ENCODE measurements around the gene IL15RA. TPM values are rescaled to one million over a fixed set of nuclear protein-coding genes. Genes with fewer than 3 reads are reported as not detected.

IL15RA gene
- total RNA-seq, 1 experiment from 2014 or later = 11.0 TPM

GRCh38 chr10:5929442-5929841 lies 47.9 kb downstream of the IL15RA start:
- Histone ChIP-seq H3K4me1 (ENCODE audit: control insufficient read depth, insufficient read depth, low read length) (no peaks in the 10 kb centered on the region), H3K36me3 (ENCODE audit: control insufficient read depth, insufficient read depth, low read length) (no peaks in the 10 kb centered on the region; the same call in 1 of the 2 replicates), H3K27me3 (ENCODE audit: control insufficient read depth, insufficient read depth, low read length) (no peaks in the 10 kb centered on the region), H3K9me3 (ENCODE audit: control insufficient read depth, insufficient read depth, low read depth, low read length) (no peaks in the 10 kb centered on the region), H3K4me3 (ENCODE audit: low read depth in 2 of 2, low read length in 2 of 2) (no peak overlapping the region), H3K27ac (ENCODE audit: low read length) (no peak overlapping the region)
- ChIA-PET CTCF (no interaction called here), POLR2A (no interaction called here)
- ATAC-seq (no peak), DNase-seq (ENCODE audit: low read depth, low spot score) (no peak)
- in situ Hi-C loops (cut with HindIII; ENCODE audit: low pct_unique_long_range_greater_than_20kb, low sequenced_read_pairs) (no loop called here), intact Hi-C loops (cut with micrococcal nuclease; ENCODE audit: unreplicated experiment) (no loop called here)
- no TSS peak for BruUV-seq (replicated peaks)
- TF ChIP-seq SIN3A (IDR thresholded peaks at IDR 0.05; ENCODE audit: borderline replicate concordance, insufficient read depth, low read depth, low read length) (no peak), TCF7L2 (IDR thresholded peaks at IDR 0.05; ENCODE audit: low read depth, low read length) (no peak), POLR2AphosphoS5 (IDR thresholded peaks at IDR 0.05; ENCODE audit: low read depth, low read length) (no peak), CTCF (IDR thresholded peaks at IDR 0.05) (no peak), REST (IDR thresholded peaks at IDR 0.05; ENCODE audit: insufficient read depth in 1 of 2, low read depth in 2 of 2, low read length in 1 of 2) (no peak)

- Histone ChIP-seq H3K27ac (ENCODE audit: low read length) (no peak overlapping the region), H3K9me3 (ENCODE audit: control insufficient read depth, insufficient read depth, low read depth, low read length) (no peaks in the 10 kb centered on the region), H3K4me3 (ENCODE audit: low read depth in 2 of 2, low read length in 2 of 2) (no peak overlapping the region), H3K27me3 (ENCODE audit: control insufficient read depth, insufficient read depth, low read length) (no peaks in the 10 kb centered on the region), H3K36me3 (ENCODE audit: control insufficient read depth, insufficient read depth, low read length) (peaks cover under 1% of the 10 kb centered on the region), H3K4me1 (ENCODE audit: control insufficient read depth, insufficient read depth, low read length) (no peaks in the 10 kb centered on the region)
- in situ Hi-C loops (cut with HindIII; ENCODE audit: low pct_unique_long_range_greater_than_20kb, low sequenced_read_pairs) (no loop called here), intact Hi-C loops (cut with micrococcal nuclease; ENCODE audit: unreplicated experiment) (no loop called here)
- POLR2A ChIA-PET = no interaction called here
- TF ChIP-seq POLR2AphosphoS5 (IDR thresholded peaks at IDR 0.05; ENCODE audit: low read depth, low read length) = no peak
- no peak for TF ChIP-seq SIN3A (IDR thresholded peaks at IDR 0.05; ENCODE audit: borderline replicate concordance, insufficient read depth, low read depth, low read length)
- no peak for TF ChIP-seq TCF7L2 (IDR thresholded peaks at IDR 0.05; ENCODE audit: low read depth, low read length)
- TF ChIP-seq REST (IDR thresholded peaks at IDR 0.05; ENCODE audit: insufficient read depth in 1 of 2, low read depth in 2 of 2, low read length in 1 of 2) = no peak
- TF ChIP-seq CTCF (IDR thresholded peaks at IDR 0.05) = no peak
- CTCF ChIA-PET = no interaction called here
- BruUV-seq (replicated peaks) = no TSS peak
- DNase-seq (ENCODE audit: low read depth, low spot score) (no peak), ATAC-seq (no peak)
These were observed 50.0 kb downstream of the IL15RA start for GRCh38 chr10:5927306-5927705.
